Astrocyte of the cerebellum (primary cell): ENCODE data around the gene LOX.

Source experiments
- DNase-seq: peaks from one replicate; pipeline ENCODE4 v3.0.0-alpha.2; 2011; ENCODE audit warnings: low read depth
- H3K4me3 ChIP-seq: 2 replicates; pipeline ENCODE4 v1.5.1; 2011; ENCODE audit warnings: mild to moderate bottlenecking, low read depth, low read length, moderate library complexity
- in situ Hi-C: cut with HindIII; loops from 2 replicates; pipeline ENCODE4 v1.10.0; 2017; ENCODE audit warnings: low sequenced_read_pairs
- TF ChIP-seq, protein P1 (sequence below): IDR thresholded peaks from 2 replicates; pipeline ENCODE4 v1.5.1; 2012; ENCODE audit warnings: low read length, low read depth, moderate library complexity, mild to moderate bottlenecking; ENCODE audit errors: missing control alignments

Gene LOX

GRCh38 chr5:122019919-122020590, 58.0 kb downstream of the LOX start:
- TF ChIP-seq, protein P1, sequence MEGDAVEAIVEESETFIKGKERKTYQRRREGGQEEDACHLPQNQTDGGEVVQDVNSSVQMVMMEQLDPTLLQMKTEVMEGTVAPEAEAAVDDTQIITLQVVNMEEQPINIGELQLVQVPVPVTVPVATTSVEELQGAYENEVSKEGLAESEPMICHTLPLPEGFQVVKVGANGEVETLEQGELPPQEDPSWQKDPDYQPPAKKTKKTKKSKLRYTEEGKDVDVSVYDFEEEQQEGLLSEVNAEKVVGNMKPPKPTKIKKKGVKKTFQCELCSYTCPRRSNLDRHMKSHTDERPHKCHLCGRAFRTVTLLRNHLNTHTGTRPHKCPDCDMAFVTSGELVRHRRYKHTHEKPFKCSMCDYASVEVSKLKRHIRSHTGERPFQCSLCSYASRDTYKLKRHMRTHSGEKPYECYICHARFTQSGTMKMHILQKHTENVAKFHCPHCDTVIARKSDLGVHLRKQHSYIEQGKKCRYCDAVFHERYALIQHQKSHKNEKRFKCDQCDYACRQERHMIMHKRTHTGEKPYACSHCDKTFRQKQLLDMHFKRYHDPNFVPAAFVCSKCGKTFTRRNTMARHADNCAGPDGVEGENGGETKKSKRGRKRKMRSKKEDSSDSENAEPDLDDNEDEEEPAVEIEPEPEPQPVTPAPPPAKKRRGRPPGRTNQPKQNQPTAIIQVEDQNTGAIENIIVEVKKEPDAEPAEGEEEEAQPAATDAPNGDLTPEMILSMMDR: no peak
- in situ Hi-C loops: no loop called here
- no peak for DNase-seq
- no peak overlapping the region for H3K4me3 ChIP-seq

GRCh38 chr5:122015471-122015870, 62.6 kb downstream of the LOX start:
- no peak for DNase-seq
- in situ Hi-C loops: no loop called here
- H3K4me3 ChIP-seq: no peak overlapping the region
- TF ChIP-seq, protein P1: no peak

DNA sequence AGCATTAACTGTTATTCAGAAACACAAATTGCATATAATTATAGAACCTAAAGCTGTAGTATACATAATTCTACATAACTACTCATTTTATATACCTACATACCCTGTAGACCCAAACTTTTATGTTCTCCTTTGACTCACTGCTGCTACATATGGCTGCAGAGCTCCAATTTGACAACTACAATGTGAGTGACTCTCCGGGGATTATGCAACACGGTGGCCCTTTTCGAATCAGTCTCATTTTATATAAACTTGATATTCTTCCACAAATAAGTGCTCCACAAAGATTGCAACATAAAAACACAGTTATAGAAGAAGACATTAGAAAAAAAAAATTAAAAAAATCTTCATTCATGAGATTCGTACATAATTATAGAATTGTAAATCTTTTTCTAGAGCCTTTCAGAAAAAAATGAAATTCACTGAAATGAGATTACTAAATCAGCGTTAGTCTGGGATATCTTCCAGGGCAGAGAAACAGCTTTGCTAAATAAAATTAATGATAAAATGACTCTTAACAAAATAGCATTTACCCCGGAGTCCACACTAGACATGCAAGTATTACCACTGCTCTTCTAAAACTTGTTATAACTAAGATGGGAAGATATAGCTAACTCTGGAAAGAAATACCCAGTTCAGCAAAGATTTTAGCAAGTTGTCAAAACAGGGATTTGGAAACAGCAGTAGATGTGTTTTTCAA, 63.7 kb downstream of the LOX start:
- no peak for DNase-seq
- no peak overlapping the region for H3K4me3 ChIP-seq
- in situ Hi-C loops: no loop called here
- TF ChIP-seq, protein P1: no peak
